Thoracic aorta (tissue), 2 donors: ENCODE measurements around the gene PLXDC2. TPM values are rescaled to one million over a fixed set of nuclear protein-coding genes. Genes with fewer than 3 reads are reported as not detected.
"Not testable (repeated sequence)": the region's sequence is repeated elsewhere in the genome, so short reads cannot be mapped to it uniquely, and the experiment has no call there.

Experiments
- ATAC-seq: fragments of 150-250 bp; one replicate; pipeline ENCODE4 v1.8.0; 2017; ENCODE audit warnings: low read depth; ENCODE audit not compliant: insufficient number of reproducible peaks, low FRiP score
- DNase-seq: peaks from one replicate; pipeline ENCODE4 v3.0.0-alpha.2; 2020; ENCODE audit warnings: low spot score
- H3K27ac ChIP-seq, 2 donors: fragments of 200-600 bp; sonication (generic); 1 replicate in 1 of 2; 2 replicates in 1 of 2; pipeline ENCODE4 v1.5.1; 2016; ENCODE audit warnings: mild to moderate bottlenecking in 2 of 2, moderate library complexity in 2 of 2
- H3K27me3 ChIP-seq: fragments of 200-600 bp; sonication (generic); replicated peaks from 2 replicates; pipeline ENCODE4 v1.6.0; 2016; ENCODE audit warnings: mild to moderate bottlenecking; ENCODE audit not compliant: insufficient read depth
- H3K36me3 ChIP-seq: fragments of 200-600 bp; sonication (generic); one replicate; pipeline ENCODE4 v1.5.1; 2016
- H3K4me1 ChIP-seq, 2 donors: fragments of 200-600 bp; sonication (generic); 1 replicate in 1 of 2; 2 replicates in 1 of 2; pipeline versions ENCODE4 v1.5.1 to v1.6.0; 2016; ENCODE audit warnings: low read depth in 2 of 2, mild to moderate bottlenecking in 1 of 2; ENCODE audit not compliant: control insufficient read depth in 1 of 2
- H3K4me3 ChIP-seq: fragments of 200-600 bp; sonication (generic); 2 replicates; pipeline ENCODE4 v1.5.1; 2016; ENCODE audit warnings: mild to moderate bottlenecking
- H3K9me3 ChIP-seq: fragments of 200-600 bp; sonication (generic); 2 replicates; pipeline ENCODE4 v1.5.1; 2016
- CTCF ChIP-seq: fragments of 200-600 bp; sonication (generic); IDR thresholded peaks from one replicate; pipeline ENCODE4 v1.5.1; 2019; ENCODE audit warnings: antibody characterized with exemption
- total RNA-seq, 2 donors: library from RNA; depleted of rRNA; stranded (reverse); fragments of >200 nt; gene quantifications; one replicate each; pipeline versions ENCODE4 v1.1.0 to v1.2.3, GENCODE V29; 2016

PLXDC2 gene
- total RNA-seq, 2 donors from 2014 or later = 105 to 155 TPM

- Histone ChIP-seq H3K4me1 (peaks cover 6 to 29% of the 10 kb centered on the region in 2 donors), H3K36me3 (no peaks in the 10 kb centered on the region), H3K27me3 (no peaks in the 10 kb centered on the region), H3K4me3 (no peak overlapping the region), H3K9me3 (no peaks in the 10 kb centered on the region), H3K27ac (no peak overlapping the region)
- ATAC-seq (no peak), DNase-seq (no peak)
- TF ChIP-seq CTCF = no peak
These were observed 177.6 kb downstream of the PLXDC2 start for GRCh38 chr10:19993714-19994315.

- Histone ChIP-seq H3K4me1 (peaks cover 18 to 70% of the 10 kb centered on the region in 2 donors), H3K4me3 (no peak overlapping the region), H3K9me3 (no peaks in the 10 kb centered on the region), H3K27ac (peak overlapping the region in 1 of 2 donors; percentile 9), H3K36me3 (peaks cover 5% of the 10 kb centered on the region), H3K27me3 (no peaks in the 10 kb centered on the region)
- ATAC-seq (no peak), DNase-seq (no peak)
- TF ChIP-seq CTCF = no peak
These were observed 182.2 kb downstream of the PLXDC2 start for GRCh38 chr10:19998482-19998881.

GRCh38 chr10:19999431-19999830 lies 183.2 kb downstream of the PLXDC2 start:
- Histone ChIP-seq H3K27ac (no peak overlapping the region), H3K4me3 (no peak overlapping the region), H3K9me3 (no peaks in the 10 kb centered on the region), H3K27me3 (no peaks in the 10 kb centered on the region), H3K4me1 (peaks cover 20 to 79% of the 10 kb centered on the region in 2 donors), H3K36me3 (peaks cover 5% of the 10 kb centered on the region)
- ATAC-seq = no peak
- DNase-seq = no peak
- TF ChIP-seq CTCF = no peak

GRCh38 chr10:20002026-20002425 lies 185.8 kb downstream of the PLXDC2 start:
- H3K4me3 ChIP-seq, DNase-seq, H3K36me3 ChIP-seq, H3K27me3 ChIP-seq, H3K9me3 ChIP-seq, ATAC-seq: not testable (repeated sequence)
- peaks cover 43 to 93% of the 10 kb centered on the region in 2 donors for H3K4me1 ChIP-seq
- H3K27ac ChIP-seq = peak overlapping the region in 1 of 2 donors; percentile 74

GRCh38 chr10:20002657-20003056 lies 186.4 kb downstream of the PLXDC2 start:
- no peak for DNase-seq
- H3K9me3 ChIP-seq = no peaks in the 10 kb centered on the region
- no peak for TF ChIP-seq CTCF
- no peaks in the 10 kb centered on the region for H3K27me3 ChIP-seq
- no peak for ATAC-seq
- no peak overlapping the region for H3K4me3 ChIP-seq
- H3K4me1 ChIP-seq = peaks cover 49 to 94% of the 10 kb centered on the region in 2 donors
- H3K27ac ChIP-seq = peak overlapping the region in 1 of 2 donors; percentile 74
- H3K36me3 ChIP-seq = peaks cover 5% of the 10 kb centered on the region

GRCh38 chr10:20004087-20004523 lies 187.9 kb downstream of the PLXDC2 start:
- Histone ChIP-seq H3K9me3 (no peaks in the 10 kb centered on the region), H3K27me3 (no peaks in the 10 kb centered on the region), H3K4me3 (peak overlapping the region; percentile 32), H3K27ac (peak overlapping the region; percentile 74 to 78), H3K36me3 (peaks cover 5% of the 10 kb centered on the region), H3K4me1 (peaks cover 45 to 87% of the 10 kb centered on the region in 2 donors)
- DNase-seq (peak; percentile 27), ATAC-seq (no peak)
- TF ChIP-seq CTCF = no peak
